Measurements from ENCODE around the gene LGALS1.
"Not testable (repeated sequence)": the region's sequence is repeated elsewhere in the genome, so short reads cannot be mapped to it uniquely, and the experiment has no call there.

The LGALS1 gene

DNA sequence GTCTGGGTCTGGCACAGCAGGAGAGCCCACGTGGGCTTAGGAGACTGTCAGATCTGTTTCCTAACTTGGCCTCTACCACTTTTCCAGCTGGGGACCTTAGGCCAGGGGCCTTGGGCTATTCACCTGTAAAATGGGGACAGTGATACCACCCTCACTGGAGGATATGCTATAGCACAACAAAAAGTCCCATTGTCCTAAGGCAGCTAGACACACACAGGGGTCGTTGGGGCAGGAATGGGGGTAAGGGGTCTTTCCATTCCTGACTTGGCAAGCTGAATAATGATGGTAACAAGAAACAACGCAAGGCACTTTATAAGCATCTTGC is 38.5 kb upstream of the LGALS1 start:
- Histone ChIP-seq H3K4me3 (no peak overlapping the region), H3K27ac (peak overlapping the region in 14 of 21 experiments; percentile 1 to 100 (median 88))

DNA sequence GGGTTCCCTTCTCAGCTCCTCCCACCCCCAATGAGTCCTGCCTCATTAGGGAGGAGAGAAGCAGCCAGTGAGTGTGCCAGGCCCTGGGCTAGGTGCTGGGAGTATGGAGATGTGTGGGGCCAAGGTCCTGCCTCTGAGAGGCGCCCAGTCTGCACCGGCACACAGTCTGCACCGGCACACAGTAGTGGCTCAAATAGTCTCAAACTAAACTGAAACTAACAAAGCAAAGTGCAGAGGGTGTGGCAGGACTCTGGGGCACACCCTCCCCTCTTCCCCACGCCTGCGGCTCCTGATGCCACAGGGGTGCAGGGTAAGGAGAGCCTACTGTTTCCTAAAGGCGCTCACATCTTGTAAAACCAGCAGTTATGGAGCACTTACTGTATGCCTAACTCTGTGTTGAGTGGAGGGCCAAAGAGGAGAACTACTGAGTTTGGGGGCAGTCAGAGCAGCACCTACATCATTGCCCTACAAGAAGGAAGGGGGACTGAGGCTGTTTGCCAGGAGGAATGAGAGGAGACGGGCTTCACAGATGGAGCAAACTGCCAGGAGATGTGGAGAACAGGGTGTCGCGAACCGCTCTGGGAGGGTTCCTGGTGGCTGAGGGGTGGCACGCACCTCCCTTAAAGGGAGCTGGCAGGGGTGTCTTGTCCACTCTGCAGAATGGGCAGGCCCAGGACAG is 36.9 kb upstream of the LGALS1 start:
- peak overlapping the region; percentile 47 to 85 (median 74) for H3K4me3 ChIP-seq
- peak overlapping the region in 19 of 21 experiments; percentile 26 to 100 (median 88) for H3K27ac ChIP-seq

DNA sequence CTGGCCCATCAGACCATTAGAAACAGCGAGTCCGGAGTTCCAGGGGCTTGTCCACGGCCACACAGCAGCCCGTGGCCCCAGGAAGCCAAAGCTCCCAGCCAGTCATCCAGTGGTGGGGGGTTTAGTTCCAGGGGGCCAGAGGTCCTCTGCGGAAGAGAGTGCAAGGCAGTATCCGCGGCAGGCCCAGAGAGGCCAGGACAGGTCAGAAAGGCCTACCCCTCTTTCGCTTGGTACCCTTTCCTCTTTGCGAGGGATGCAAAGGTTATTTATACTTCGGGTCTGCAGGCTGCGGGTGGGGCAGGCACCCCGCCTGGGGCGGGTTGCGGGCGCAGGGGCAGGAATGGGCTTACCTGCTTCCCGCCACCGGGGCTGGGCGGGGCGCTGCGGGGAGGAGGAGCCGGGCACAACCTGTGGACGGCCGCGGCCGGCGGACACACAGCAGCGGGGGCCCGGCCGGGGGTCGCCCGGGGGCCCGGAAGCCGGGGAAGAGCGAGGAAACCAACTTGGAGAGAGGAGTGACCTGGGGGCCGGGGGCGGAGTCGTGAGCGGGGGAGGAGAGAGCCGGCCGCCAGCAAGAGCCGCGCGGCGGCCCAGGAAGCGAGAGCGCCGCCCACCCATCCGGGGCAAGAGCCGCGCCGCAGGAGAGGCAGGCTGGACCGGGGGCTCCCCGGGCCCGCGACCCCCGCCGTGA is 36.2 kb upstream of the LGALS1 start, which contains the start of gene SH3BP1:
Gene SH3BP1 (plus strand): TSS at position 600 of the 691 bp plus-strand sequence. CDS start 119 bp downstream, outside the sequence.
- peak within 1 kb of the TSS; percentile 67 to 100 (median 88) for H3K27ac ChIP-seq
- peak within 1 kb of the TSS; percentile 47 to 85 (median 74) for H3K4me3 ChIP-seq

DNA sequence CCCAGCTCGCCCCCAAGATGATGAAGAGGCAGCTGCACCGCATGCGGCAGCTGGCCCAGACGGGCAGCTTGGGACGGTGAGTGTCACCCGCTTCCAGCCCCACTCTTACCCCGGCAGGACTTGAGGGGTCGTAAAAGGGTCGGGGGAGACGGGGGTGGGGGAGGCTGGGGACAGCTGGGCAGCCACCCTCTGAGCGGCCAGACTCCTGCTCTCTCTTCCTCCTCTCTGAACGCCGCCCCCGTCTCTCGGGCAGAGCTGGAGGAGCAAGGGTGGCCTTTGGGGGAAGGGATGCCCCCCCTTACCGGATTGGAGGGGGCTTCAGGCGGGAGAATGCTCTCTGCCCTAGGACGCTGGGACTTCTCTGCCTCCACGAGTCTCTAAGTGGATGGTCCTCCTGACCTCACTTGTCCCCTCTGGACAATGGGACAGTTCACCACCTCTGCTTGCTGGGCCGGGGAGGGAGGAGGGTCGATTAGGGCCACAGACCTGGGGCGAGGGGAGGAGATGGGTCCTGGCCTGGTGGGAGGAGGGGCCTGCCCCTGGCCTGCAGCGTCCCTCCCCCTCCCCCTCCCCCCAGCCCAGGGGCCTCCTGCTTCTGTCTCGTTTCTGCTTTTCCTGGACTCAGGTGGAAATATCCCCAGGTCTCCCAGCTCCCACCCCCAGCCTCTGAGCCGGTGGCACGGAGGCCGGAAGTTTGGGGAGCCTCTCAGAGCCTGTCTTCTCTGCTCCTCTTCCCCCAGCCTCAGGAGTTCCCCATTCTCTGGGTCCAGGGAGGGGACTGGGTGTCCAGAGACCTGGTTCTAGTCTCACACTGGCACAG is 35.5 kb upstream of the LGALS1 start:
- Histone ChIP-seq H3K27ac (peak overlapping the region; percentile 67 to 100 (median 88)), H3K4me3 (peak overlapping the region; percentile 47 to 85 (median 74))

DNA sequence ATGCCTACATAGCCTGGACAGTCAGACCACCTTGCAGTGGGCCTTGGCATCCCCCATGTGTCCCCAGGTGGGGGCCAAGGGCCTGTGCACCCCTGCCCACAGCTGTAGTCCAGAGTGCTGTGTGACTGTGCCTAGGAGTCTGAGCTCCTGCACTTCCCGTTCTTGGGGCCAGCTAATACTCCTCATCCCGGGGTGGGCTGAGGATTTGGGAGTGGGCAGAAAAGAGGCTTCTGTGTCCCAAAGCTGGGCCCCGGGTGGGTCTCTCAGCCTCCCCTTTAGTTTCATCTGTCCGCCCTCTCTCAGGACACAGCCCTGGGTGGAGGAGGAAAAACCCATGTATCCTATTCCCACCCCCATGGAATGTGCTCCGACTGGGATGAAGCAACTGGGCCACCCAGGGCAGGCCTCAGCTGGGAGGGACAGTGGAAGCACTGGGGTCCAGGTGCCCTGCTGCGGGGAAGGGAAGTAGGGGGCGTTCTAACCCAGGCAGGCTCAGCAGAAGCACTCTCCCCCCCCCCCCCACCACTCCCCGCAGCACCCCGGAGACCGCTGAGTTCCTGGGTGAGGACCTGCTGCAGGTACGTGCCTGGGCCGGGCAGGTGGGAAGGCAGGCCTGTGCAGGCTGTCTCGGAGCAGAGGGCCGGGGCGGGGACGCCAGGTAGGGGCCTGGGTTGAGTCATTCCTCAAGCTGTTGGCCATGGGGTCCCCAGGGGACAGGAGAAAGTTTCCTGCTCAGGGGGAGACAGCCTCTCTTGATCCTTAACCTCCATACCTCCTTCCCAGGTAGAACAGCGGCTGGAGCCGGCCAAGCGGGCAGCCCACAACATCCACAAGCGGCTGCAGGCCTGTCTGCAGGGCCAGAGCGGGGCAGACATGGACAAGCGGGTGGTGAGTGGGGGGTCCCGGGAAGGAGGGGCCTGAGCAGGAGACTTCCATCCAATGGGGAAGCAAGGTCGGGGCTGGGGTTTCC is 34.6 kb upstream of the LGALS1 start:
- Histone ChIP-seq H3K27ac (peak overlapping the region; percentile 67 to 100 (median 88)), H3K4me3 (peak overlapping the region; percentile 47 to 85 (median 74))

DNA sequence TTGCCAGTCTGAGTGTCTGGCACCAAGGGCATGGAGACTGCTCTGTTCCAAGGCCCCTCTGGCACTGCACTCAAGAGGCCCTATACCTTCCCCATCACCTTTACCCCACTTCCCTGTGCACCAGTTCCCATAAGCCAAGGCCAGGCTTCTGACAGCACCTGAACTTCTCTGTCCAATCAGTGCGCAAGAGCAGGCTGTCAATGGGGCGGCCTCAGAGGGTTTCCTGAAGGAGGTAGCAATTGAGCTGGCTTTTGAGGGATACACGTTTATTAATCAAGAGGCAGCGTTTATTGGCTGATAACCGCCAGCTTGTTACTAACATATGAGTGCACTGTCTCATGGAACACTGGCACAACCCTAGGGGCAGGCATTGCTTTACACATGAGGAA is 33.9 kb upstream of the LGALS1 start:
- Histone ChIP-seq H3K27ac (peak overlapping the region in 19 of 21 experiments; percentile 1 to 100 (median 88)), H3K4me3 (peak overlapping the region in 5 of 7 experiments; percentile 47 to 81 (median 74))

DNA sequence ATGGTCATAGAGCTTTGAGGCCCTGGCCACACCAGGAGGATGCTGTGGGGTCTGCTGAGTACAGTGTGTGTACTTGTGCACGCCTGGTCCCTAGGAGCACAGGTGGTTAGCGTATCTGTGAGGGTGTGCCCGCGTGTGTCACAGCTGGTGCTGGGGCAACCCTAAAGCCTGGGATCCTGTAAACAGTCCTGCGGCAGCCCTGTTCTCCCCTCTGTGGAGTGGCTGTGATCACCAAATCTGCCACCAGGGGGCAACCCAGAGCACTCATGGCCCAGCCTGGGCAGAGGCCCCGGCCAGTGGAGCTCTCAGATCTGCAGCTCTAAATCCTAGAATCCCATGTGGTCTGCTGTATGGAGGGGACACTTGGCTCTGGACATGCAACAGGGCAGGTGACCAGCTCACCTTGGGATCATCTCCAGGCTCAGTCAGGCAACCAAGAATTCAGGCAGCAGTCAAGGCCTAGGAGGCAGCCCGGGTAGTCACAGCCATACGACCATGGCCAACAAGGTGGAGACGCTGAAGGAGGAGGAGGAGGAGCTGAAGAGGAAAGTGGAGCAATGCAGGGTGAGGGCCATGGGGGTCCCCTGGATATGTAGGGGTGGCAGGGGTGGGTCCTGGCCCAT is 32.1 kb upstream of the LGALS1 start:
- Histone ChIP-seq H3K27ac (peak overlapping the region in 6 of 21 experiments; percentile 32 to 57 (median 42)), H3K4me3 (no peak overlapping the region)

DNA sequence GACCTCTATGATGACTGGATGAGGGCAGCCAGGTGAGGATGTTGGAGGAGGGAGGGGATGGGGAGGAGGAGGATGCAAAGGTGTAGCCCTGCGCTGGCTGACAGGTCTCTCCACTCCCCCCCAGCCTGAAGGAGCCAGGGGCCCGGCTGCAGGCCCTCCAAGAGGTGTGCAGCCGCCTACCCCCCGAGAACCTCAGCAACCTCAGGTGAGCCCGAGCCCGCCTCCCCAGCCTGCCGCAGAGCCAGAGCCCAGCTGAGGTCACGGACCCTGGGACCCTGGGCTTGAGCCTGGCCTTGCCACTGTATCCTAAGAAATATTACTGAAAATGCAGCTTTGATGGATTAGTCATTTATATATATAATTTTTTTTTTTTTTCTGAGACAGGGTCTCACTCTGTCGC is 28.1 kb upstream of the LGALS1 start:
- H3K27ac ChIP-seq, result no peak overlapping the region
- no peak overlapping the region for H3K4me3 ChIP-seq

DNA sequence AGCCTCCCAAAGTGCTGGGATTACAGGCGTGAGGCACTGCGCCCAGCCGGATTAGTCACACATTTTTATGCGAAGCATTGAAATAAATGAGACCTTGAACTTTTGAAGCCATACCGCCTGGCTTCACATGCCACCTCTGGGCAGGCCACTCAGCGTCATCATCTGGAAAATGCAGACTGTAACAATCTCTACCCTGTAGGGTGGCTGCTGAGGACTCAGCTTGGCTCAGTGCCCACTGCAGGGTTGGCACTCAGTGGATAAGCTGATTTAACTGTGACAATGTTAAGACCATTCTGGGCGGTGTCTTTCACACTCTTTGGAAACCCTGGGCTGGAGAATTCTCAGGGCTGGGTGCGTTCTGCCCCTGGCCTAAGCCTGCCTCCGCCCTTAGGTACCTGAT is 27.5 kb upstream of the LGALS1 start:
- no peak overlapping the region for H3K27ac ChIP-seq
- H3K4me3 ChIP-seq, result no peak overlapping the region

DNA sequence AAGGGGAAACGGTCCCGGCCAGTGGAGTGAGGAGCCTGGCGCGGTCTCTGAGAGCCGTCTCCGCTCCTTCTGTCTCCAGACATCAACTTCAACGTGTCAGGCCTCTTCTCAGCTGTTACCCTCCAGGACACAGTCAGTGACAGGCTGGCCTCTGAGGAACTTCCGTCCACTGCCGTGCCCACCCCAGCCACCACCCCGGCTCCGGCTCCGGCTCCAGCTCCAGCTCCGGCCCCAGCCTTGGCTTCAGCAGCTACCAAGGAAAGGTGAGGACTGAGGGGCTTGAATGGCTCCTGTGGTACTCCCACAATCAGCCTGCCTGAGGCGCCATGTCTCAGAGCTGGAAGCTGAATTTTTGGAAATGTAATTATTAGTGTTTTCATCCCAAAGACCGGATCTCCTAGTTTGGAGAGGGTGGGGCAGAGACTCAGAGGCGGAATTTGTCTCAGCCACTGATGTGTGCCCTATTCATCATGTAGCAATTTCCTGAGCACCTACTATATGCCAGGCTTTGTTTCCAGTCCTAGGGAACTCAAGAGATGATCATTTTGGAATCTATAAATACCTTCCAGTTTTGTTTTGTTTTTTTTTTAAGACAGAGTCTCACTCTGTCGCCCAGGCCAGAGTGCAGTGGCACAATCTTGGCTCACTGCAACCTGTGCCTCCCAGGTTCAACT is 24.8 kb upstream of the LGALS1 start:
- Histone ChIP-seq H3K4me3 (no peak overlapping the region), H3K27ac (no peak overlapping the region)

DNA sequence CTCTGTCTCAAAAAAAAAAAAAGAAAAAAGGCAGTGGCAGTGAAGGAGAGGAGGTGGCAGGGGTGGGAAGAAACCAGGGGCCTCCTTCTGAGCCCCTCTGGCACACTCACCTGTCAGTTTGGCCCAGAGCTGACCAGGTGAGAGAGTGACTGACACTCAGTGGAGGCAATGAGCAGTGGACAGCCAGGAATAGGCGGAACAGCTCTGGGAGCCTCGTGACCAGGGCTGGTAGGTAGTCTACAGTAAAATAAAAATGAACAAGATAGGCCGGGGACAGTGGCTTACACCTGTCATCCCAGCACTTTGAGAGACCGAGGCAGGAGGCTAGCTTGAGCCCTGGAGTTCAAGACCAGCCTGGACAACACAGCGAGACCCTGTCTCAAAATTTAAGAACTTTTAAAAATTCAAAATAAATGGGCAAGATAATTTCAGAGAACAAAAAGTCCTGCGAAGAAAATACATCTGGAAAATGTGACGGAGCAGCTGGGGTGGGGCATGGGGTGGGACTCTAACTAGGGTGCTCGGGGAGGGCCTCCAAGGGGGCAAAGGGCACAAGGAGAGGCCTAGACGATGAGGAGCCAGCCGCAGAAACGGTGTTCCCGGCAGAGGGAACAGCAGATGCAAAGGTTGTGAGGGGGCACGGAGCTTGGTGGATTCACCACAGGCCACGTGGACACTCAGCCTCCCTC is 20.7 kb upstream of the LGALS1 start:
- H3K4me3 ChIP-seq, result no peak overlapping the region
- peak overlapping the region in 1 of 21 experiments; percentile 27 for H3K27ac ChIP-seq

DNA sequence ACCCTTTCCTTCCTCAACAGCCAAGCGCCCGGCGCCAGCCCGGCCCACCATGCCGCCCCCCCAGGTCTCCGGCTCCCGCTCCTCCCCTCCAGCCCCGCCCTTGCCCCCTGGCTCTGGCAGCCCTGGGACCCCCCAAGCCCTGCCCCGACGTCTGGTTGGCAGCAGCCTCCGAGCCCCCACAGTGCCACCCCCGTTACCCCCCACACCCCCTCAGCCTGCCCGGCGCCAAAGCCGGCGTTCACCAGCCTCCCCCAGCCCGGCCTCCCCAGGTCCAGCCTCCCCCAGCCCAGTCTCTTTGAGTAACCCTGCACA is 20.2 kb upstream of the LGALS1 start:
- H3K27ac ChIP-seq, result peak overlapping the region in 2 of 21 experiments; percentile 27 to 28

DNA sequence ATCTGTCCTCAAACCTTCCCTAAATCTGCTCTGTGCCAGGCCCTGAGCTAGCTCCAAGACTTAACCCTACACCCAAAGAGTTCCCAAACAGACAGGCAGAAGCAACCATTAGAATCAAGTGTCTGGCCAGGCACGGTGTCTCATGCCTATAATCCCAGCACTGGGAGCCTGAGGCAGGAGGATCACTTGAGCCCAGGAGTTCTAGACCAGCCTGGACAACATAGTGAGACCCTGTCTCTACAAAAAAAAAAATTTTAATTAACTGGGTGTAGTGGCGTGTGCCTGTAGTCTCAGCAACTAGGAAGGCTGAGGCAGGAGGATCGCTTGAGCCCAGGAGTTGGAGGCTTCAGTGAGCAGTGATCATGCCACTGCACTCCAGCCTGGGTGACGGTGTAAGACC is 18.9 kb upstream of the LGALS1 start:
- H3K4me3 ChIP-seq, result not testable (repeated sequence)
- peak overlapping the region in 1 of 21 experiments; percentile 28 for H3K27ac ChIP-seq

More for the DNA sequence above, 20.2 kb upstream of the LGALS1 start:
- no peak overlapping the region for H3K4me3 ChIP-seq

DNA sequence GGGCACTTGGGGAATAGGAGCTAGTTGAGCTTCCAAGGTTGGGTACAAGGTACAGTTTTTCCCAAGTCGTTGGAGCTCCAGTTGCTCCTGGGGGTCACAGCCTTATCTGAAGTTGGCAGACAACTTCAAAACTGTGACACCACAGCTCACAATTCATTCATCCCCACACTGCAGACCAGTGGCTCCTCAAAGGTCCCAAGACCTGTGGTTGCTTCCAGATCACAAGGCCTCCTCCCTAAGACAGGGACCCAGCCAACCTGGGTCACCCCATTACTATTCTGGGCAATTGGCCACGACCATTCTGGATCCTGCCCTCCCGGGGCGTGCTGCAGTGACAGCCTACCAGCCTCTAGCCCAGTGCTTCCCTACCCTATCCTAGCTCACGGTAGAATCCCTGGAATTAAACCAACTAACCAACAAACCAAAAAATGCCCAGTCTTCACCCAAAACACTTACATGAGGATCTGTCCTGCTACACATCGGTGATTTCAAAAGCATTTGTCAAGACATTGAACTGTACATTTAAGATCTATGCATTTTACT is 17.8 kb upstream of the LGALS1 start:
- H3K4me3 ChIP-seq, result peak overlapping the region; percentile 17 to 71 (median 45)
- H3K27ac ChIP-seq, result peak overlapping the region in 19 of 21 experiments; percentile 7 to 81 (median 50)

DNA sequence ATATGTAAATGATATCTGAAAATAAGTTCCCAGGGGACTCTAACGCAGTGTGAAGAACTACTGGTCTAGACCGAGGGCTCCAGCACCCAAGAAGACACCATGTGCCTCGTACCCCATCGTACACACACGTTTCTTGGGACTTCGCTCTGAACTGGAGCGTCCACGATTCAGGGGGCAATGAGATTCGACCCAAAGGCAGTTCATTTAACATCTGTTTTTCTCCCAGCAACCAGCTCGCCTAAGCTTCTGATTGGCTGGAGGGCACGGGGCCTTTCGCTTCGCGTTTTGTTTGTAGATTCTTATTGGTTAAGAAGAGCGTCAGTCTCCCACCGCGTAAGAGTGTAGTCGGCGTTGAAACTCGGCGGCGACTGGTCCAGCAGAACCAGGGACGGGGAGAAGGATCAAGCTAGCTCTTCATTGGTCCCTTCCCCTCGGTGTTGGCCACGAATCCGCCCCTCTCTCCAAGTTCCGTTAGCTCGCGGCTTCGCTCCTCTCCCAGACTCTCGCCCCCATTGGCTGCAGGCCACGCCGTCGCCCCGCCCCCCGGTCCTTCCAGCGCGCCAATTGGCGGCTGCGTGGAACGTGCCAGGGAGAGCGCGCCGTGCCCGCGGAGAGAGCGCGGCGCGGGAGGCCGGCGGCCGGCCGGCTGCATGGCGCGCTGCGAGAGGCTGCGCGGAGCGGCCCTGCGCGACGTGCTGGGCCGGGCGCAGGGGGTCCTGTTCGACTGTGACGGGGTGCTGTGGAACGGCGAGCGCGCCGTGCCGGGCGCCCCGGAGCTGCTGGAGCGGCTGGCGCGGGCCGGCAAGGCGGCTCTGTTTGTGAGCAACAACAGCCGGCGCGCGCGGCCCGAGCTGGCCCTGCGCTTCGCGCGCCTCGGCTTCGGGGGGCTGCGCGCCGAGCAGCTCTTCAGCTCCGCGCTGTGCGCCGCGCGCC is 17.0 kb upstream of the LGALS1 start, which contains the start of gene PDXP:
Gene PDXP (plus strand): TSS at position 591 of the 933 bp plus-strand sequence. CDS start 60 bp downstream, at position 651.
- peak within 1 kb of the TSS in 19 of 21 experiments; percentile 19 to 81 (median 60) for H3K27ac ChIP-seq
- peak within 1 kb of the TSS; percentile 32 to 71 (median 46) for H3K4me3 ChIP-seq
